Duodenal mucosa (tissue), 2 donors: Measurements from ENCODE around the gene MACROD2.

Experiments used
- H3K27ac ChIP-seq: one replicate; pipeline ENCODE4 v1.7.0; 2013; ENCODE audit warnings: low read depth, low read length
- H3K27me3 ChIP-seq, 2 donors: one replicate each; pipeline ENCODE4 v1.7.0; 2013; ENCODE audit warnings: low read length in 2 of 2, control low read depth in 1 of 2; ENCODE audit not compliant: insufficient read depth in 2 of 2, control insufficient read depth in 1 of 2
- H3K36me3 ChIP-seq, 2 donors: one replicate each; pipeline ENCODE4 v1.7.0; 2013; ENCODE audit warnings: low read length in 2 of 2, control low read depth in 1 of 2; ENCODE audit not compliant: insufficient read depth in 2 of 2, control insufficient read depth in 1 of 2
- H3K4me1 ChIP-seq, 2 donors: one replicate each; pipeline ENCODE4 v1.7.0; 2013; ENCODE audit warnings: low read length in 2 of 2, control low read depth in 1 of 2; ENCODE audit not compliant: insufficient read depth in 2 of 2, control insufficient read depth in 1 of 2
- H3K4me3 ChIP-seq, 2 donors: one replicate each; pipeline ENCODE4 v1.7.0; 2013; ENCODE audit warnings: low read length in 2 of 2, low read depth in 1 of 2
- H3K9ac ChIP-seq, 2 donors: one replicate each; pipeline ENCODE4 v1.7.0; 2013; ENCODE audit warnings: low read length in 2 of 2, low read depth in 1 of 2
- H3K9me3 ChIP-seq, 2 donors: one replicate each; pipeline ENCODE4 v1.7.0; 2013; ENCODE audit warnings: low read length in 2 of 2, control low read depth in 1 of 2; ENCODE audit not compliant: control insufficient read depth in 1 of 2

The MACROD2 gene

DNA sequence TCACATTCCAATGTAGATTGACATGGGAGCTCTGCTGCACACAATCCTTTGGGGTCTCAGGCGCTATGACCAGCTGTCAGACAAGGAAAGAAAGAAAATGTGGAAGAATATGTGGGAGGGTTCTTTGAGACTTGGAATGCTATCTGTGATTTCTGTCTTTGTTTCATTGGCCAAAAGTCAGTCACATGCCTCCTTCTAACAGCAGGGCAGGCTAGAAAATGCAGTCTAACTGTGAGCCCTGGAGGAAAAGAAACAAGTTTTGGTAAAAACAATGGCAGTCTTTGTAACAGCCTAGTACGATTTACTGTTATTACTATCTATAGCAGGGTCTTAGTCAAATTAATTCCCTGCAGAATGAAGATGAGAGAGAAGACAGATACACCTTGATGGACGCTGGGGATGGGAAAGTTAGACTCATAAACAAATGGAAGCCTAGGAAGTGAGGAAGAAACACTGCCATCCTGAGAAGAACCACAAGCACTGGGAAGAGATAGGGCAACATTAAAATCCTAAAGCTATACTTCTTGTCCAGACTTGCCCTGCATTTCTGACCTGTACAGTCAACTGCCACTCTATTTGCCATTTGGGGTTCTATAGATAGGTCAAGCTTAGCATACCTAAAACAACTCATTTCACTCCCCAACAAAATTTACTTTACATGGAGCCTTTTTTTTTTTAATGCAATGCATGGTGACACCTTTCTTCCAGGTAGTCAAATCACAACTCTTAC lies 1744.9 kb downstream of the MACROD2 start:
- Histone ChIP-seq H3K4me1 (no peaks in the 10 kb centered on the region), H3K27me3 (no peaks in the 10 kb centered on the region)

DNA sequence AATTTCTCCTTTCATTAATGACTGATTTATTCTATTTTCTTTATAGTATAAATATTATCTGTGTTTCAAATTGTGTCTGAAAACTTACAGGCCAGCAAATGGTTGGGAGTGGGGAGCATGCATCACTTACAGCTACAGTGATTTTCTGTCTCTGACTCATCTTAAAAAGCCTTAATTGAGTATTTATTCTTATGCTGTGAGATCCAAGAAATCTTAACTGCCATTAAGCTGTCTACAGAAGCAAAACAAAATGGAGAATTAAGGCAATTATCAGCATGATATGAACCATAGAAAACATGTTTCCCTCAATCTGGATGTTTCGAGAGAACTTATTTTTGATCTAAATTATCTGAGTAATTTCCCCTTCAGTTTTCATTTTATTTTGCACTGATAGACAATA lies 1746.8 kb downstream of the MACROD2 start:
- Histone ChIP-seq H3K36me3 (no peaks in the 10 kb centered on the region), H3K4me3 (no peak overlapping the region), H3K4me1 (no peaks in the 10 kb centered on the region), H3K27ac (no peak overlapping the region), H3K9ac (no peak overlapping the region), H3K9me3 (peaks cover 0 to 1% of the 10 kb centered on the region in 2 donors), H3K27me3 (no peaks in the 10 kb centered on the region)

More for the DNA sequence above, 1744.9 kb downstream of the MACROD2 start:
- Histone ChIP-seq H3K4me3 (no peak overlapping the region), H3K9ac (no peak overlapping the region), H3K9me3 (no peaks in the 10 kb centered on the region), H3K27ac (no peak overlapping the region), H3K36me3 (no peaks in the 10 kb centered on the region)

DNA sequence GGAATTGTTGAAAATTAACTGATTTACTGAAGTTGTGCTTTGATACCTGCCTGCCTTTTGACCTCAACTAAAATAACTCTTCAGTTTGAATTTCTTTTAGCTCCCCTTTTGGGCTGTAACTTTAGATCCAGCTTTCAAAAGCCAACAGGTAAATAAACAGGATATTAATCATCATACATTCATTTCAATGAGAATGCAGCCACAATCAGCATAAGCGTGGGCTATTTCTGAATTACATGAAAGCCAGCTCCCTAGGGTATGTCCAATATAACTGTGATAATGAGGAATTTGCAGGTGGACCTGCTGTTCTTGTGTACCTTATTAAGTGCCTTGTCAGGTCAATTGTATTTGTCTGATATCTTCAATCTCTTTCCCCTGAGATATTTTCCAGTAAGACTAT lies 1747.3 kb downstream of the MACROD2 start:
- no peak overlapping the region for H3K4me3 ChIP-seq
- no peak overlapping the region for H3K9ac ChIP-seq
- peaks cover 0 to 7% of the 10 kb centered on the region in 2 donors for H3K9me3 ChIP-seq
- H3K36me3 ChIP-seq, result no peaks in the 10 kb centered on the region
- H3K27ac ChIP-seq, result no peak overlapping the region
- H3K4me1 ChIP-seq, result no peaks in the 10 kb centered on the region
- no peaks in the 10 kb centered on the region for H3K27me3 ChIP-seq

DNA sequence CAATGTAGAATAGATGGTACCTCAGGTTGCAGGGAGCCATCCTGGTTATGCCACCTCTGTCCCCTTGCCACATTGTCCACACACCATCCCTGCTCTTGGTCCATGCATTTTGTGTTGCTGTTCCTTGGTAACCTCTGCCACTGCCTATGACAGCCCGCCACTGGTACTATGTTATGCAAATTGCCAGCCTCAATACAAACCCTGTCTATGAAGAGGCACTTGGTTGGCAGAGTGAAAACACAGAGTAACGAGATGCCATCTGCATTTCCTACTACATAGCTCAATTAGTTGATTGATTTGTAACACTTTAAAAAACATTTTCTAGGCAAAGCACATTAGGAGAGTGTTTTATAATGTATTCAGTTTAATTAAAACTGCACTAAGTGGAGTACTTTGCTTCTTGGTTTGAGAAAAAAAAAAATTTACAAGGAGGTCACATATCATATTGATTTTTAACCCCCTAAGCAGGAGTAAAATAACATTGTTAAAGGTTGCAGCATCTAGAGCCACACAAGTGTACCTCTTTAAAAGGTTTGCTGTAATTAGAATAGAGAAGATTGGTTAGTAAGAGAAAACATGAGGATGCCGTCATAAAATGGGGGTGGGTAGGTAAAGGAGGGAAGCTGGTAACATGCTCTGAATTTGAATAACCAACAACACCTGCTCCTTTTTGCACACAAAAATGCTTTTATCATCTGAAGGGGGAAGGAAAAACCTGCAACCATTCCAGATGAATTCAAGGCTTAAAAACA lies 1760.9 kb downstream of the MACROD2 start:
- Histone ChIP-seq H3K27ac (no peak overlapping the region), H3K27me3 (no peaks in the 10 kb centered on the region), H3K9ac (no peak overlapping the region), H3K36me3 (no peaks in the 10 kb centered on the region), H3K9me3 (no peaks in the 10 kb centered on the region), H3K4me1 (no peaks in the 10 kb centered on the region), H3K4me3 (no peak overlapping the region)

DNA sequence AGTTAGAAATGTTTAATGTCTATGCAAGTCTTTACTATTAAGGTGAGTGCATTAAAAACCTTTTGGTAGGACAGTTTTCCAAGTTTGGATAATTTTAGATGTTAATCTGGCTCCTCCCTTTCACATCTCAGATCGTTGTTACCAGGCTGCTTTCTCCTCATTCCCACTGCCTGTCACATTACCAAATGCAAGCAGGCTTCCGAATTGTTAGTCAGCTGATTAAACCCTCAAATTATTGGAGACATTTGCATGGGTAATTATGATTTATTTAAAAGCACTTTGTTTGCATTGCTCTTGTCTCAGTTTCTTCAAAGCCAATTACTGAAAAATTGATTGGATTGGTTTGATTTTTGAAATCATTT lies 1761.4 kb downstream of the MACROD2 start:
- H3K4me3 ChIP-seq, result no peak overlapping the region
- H3K9me3 ChIP-seq, result no peaks in the 10 kb centered on the region
- H3K9ac ChIP-seq, result no peak overlapping the region
- H3K36me3 ChIP-seq, result no peaks in the 10 kb centered on the region
- no peak overlapping the region for H3K27ac ChIP-seq
- H3K27me3 ChIP-seq, result no peaks in the 10 kb centered on the region
- H3K4me1 ChIP-seq, result no peaks in the 10 kb centered on the region

DNA sequence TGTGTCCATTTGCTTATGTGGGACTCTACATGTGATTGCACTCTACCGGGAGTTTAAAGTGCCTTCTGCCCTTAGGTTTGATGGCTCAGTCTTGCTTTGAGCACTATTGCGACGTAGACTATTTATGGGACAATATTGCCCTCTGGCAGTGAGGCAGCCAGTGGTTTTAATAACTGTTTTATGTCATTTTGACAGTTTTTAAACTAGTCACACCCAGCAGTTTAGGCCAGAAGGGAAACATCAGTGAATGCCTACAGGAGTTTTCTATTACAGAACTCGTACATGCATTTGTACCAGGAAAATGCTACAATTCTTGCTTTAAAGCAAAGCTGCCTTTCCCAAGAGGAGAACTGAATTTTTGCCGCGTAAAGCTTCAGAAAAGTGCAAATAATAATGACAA lies 1764.3 kb downstream of the MACROD2 start:
- Histone ChIP-seq H3K4me1 (no peaks in the 10 kb centered on the region), H3K27me3 (no peaks in the 10 kb centered on the region), H3K27ac (no peak overlapping the region), H3K9ac (no peak overlapping the region), H3K4me3 (no peak overlapping the region), H3K9me3 (no peaks in the 10 kb centered on the region), H3K36me3 (no peaks in the 10 kb centered on the region)

DNA sequence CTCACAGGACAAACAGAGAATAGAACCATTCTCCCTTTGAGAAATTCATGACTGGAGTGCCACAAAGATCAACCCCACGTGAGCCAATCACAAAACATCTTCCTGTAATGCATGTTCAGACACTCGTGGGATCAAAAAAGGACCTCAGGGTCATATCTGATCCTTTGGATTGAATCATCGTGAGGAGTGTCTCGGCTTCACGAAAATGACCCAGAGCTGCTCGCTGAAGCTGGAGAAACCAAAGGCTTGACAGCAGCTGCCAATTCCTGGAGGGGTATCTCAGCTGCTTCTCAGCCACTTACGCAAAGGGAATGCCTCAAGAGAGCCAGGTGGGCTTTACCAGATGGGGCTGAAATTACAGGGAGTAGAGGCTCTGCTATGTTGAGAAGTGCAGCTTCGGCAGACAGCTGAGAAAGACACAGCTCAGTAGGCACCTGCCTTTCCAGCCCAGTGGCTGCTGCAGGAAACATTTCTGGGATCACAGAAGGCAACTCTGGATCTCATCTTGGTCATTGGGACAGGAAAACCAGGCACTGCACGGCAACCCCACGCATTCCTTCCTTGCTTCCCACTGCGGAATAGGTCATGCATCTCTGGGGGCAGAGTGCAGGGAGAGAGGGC lies 1764.8 kb downstream of the MACROD2 start:
- H3K27ac ChIP-seq, result no peak overlapping the region
- no peaks in the 10 kb centered on the region for H3K27me3 ChIP-seq
- H3K9ac ChIP-seq, result no peak overlapping the region
- H3K9me3 ChIP-seq, result no peaks in the 10 kb centered on the region
- no peaks in the 10 kb centered on the region for H3K4me1 ChIP-seq
- H3K4me3 ChIP-seq, result no peak overlapping the region
- no peaks in the 10 kb centered on the region for H3K36me3 ChIP-seq

DNA sequence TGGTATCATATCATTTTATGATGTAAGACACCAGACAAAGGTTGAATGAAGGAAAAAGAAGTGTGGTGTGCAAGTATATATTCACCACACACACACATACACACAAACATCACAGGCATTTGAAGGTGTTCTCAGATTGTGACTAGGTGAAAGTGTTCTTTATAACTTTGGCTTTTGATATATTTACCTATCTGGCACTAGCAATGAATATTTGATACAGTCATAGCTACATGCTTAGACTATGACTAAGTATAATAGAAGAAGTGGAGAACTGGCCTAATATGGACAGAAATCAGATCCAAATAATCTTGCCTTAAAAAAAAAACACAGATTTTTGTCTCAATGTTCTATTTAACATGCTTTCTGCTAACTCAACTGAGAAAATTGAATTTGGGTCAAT lies 1768.0 kb downstream of the MACROD2 start:
- no peak overlapping the region for H3K27ac ChIP-seq
- H3K9ac ChIP-seq, result no peak overlapping the region
- no peak overlapping the region for H3K4me3 ChIP-seq
- H3K4me1 ChIP-seq, result no peaks in the 10 kb centered on the region
- no peaks in the 10 kb centered on the region for H3K27me3 ChIP-seq
- no peaks in the 10 kb centered on the region for H3K9me3 ChIP-seq
- H3K36me3 ChIP-seq, result no peaks in the 10 kb centered on the region

DNA sequence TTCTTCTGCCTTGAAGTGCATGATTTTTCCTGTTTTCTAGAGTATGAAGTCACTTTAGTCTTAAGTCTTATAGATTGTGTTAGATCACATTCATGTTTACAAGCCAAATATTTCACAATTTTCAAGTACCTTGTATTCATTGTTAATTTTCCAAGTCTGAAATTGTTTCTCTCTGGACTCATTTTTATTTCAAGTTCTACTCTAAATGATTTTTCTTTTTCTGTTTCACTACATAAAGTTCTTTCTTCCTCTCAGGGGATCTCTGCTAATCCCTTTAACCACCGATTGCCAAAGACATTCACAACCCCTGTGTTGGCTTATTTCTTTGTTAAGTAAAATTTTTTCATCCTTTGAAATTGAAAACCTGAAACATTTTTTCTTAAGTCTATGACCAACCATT lies 1772.3 kb downstream of the MACROD2 start:
- Histone ChIP-seq H3K27me3 (no peaks in the 10 kb centered on the region), H3K4me3 (no peak overlapping the region), H3K9me3 (no peaks in the 10 kb centered on the region), H3K36me3 (no peaks in the 10 kb centered on the region), H3K9ac (no peak overlapping the region), H3K27ac (no peak overlapping the region), H3K4me1 (no peaks in the 10 kb centered on the region)

DNA sequence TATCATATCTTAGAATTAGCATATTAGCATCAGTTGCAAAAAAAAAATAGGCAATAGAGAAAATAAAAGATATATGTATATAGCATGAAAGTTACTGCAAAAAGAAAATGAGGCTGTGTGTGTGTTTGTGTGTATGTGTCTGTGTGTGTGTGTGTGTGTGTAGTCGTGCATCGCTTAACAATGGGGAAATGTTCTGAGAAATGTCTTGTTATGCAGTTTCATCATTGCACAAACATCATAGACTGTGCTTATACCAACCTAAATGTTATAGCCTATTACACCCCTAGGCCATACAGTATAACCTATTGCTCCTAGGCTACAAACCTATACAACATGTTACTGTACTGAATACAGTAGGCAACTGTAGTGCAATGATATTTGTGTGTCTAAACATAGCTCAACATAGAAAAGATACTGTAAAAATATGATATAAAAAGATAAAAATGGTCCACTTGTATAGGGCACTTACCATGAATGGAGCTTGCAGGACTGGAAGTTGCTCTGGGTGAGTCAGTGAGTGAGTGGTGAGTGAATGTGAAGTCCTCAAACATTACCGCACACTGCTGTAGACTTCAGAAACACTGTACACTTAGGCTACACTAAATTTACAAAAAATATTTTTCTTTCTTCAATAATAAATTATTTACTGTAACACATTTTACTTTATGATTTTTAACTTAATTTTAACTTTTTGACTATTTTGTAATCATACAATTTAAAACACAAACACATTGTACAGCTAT lies 1772.9 kb downstream of the MACROD2 start:
- Histone ChIP-seq H3K9ac (no peak overlapping the region), H3K4me3 (no peak overlapping the region), H3K36me3 (no peaks in the 10 kb centered on the region), H3K27me3 (no peaks in the 10 kb centered on the region), H3K27ac (no peak overlapping the region), H3K9me3 (no peaks in the 10 kb centered on the region), H3K4me1 (no peaks in the 10 kb centered on the region)
